ENCODE data around the gene MXI1.
"Not testable (repeated sequence)": the region's sequence is repeated elsewhere in the genome, so short reads cannot be mapped to it uniquely, and the experiment has no call there.

Gene MXI1

GRCh38 chr10:110181911-110182310 lies 25.5 kb upstream of the MXI1 start:
- DNase-seq, result no peak

GRCh38 chr10:110184398-110184797 lies 23.0 kb upstream of the MXI1 start:
- DNase-seq, result no peak

GRCh38 chr10:110185646-110186182 lies 21.7 kb upstream of the MXI1 start:
- not testable (repeated sequence) for DNase-seq

- DNase-seq, result no peak
Measured at GRCh38 chr10:110190170-110190569, 17.2 kb upstream of the MXI1 start.

- no peak for DNase-seq
Measured at GRCh38 chr10:110192552-110192951, 14.9 kb upstream of the MXI1 start.

- DNase-seq, result peak in 1 of 5 donors; percentile 20
Measured at GRCh38 chr10:110200503-110200902, 6.9 kb upstream of the MXI1 start.

- not testable (repeated sequence) for DNase-seq
Measured at GRCh38 chr10:110201046-110201445, 6.4 kb upstream of the MXI1 start.

GRCh38 chr10:110203500-110204455 lies 3.6 kb upstream of the MXI1 start:
- DNase-seq, result no peak

- DNase-seq, result no peak
Measured at GRCh38 chr10:110205051-110205675, 2.2 kb upstream of the MXI1 start.

- DNase-seq, result peak; percentile 22 to 57 (median 51)
Measured at GRCh38 chr10:110207805-110208613, 604 bp downstream of the MXI1 start.

- DNase-seq, result peak in 1 of 5 donors; percentile 17
Measured at GRCh38 chr10:110208614-110209453, 1.4 kb downstream of the MXI1 start.

- peak; percentile 57 to 73 (median 67) for DNase-seq
Measured at GRCh38 chr10:110209454-110209925, 2.1 kb downstream of the MXI1 start.

- DNase-seq, result peak in 3 of 5 donors; percentile 38 to 65 (median 54)
Measured at GRCh38 chr10:110209926-110210673, 2.7 kb downstream of the MXI1 start.

GRCh38 chr10:110210674-110211464 lies 3.5 kb downstream of the MXI1 start:
- DNase-seq, result peak; percentile 79 to 93 (median 85)

GRCh38 chr10:110211465-110211843 lies 4.0 kb downstream of the MXI1 start:
- no peak for DNase-seq

- peak in 4 of 5 donors; percentile 30 to 75 (median 39) for DNase-seq
Measured at GRCh38 chr10:110212119-110213006, 5.0 kb downstream of the MXI1 start.

- peak in 1 of 5 donors; percentile 39 for DNase-seq
Measured at GRCh38 chr10:110214371-110214826, 7.0 kb downstream of the MXI1 start.

GRCh38 chr10:110215286-110216170 lies 8.1 kb downstream of the MXI1 start:
- DNase-seq, result no peak
